Vagina (tissue), 2 donors: ENCODE data around the gene MRGPRE. TPM values are rescaled to one million over a fixed set of nuclear protein-coding genes. Genes with fewer than 3 reads are reported as not detected.

Experiments
- DNase-seq, 2 donors: peaks; one replicate each; pipeline ENCODE4 v3.0.0-alpha.2; 2017; ENCODE audit errors: extremely low spot score in 2 of 2
- H3K27ac ChIP-seq: fragments of 200-600 bp; sonication (generic); one replicate; pipeline ENCODE4 v1.5.1; 2019
- H3K27me3 ChIP-seq: fragments of 200-600 bp; sonication (generic); one replicate; pipeline ENCODE4 v1.5.1; 2019
- H3K36me3 ChIP-seq, 2 donors: fragments of 200-600 bp; sonication (generic); one replicate each; pipeline ENCODE4 v1.5.1; 2017 to 2019
- H3K4me1 ChIP-seq: fragments of 200-600 bp; sonication (generic); one replicate; pipeline ENCODE4 v1.5.1; 2019
- H3K4me3 ChIP-seq, 2 donors: fragments of 200-600 bp; sonication (generic); 1 replicate in 1 of 2; 2 replicates in 1 of 2; pipeline ENCODE4 v1.5.1; 2016 to 2019
- H3K9me3 ChIP-seq: fragments of 200-600 bp; sonication (generic); one replicate; pipeline ENCODE4 v1.5.1; 2019
- POLR2A ChIP-seq, 2 donors: fragments of 450-650 bp; IDR thresholded peaks; one replicate each; pipeline ENCODE4 v1.6.1; 2017; ENCODE audit warnings: antibody characterized with exemption in 2 of 2, mild to moderate bottlenecking in 2 of 2, moderate library complexity in 2 of 2
- POLR2AphosphoS5 ChIP-seq, 2 donors: sonication (generic); formaldehyde crosslinking; IDR thresholded peaks; one replicate each; pipeline ENCODE4 v1.9.0; 2017; ENCODE audit warnings: antibody characterized with exemption in 2 of 2, mild to moderate bottlenecking in 2 of 2, low read depth in 1 of 2; ENCODE audit not compliant: insufficient read depth in 1 of 2
- intact Hi-C: fragments of 100-400 bp; cut with DNase I; formaldehyde crosslinking; loops from one replicate; pipeline ENCODE4 v1.15.1; 2023
- total RNA-seq: library from RNA; depleted of rRNA; stranded (reverse); fragments of >200 nt; gene quantifications from one replicate; pipeline ENCODE4 v1.2.3, GENCODE V29; 2016
- TF ChIP-seq, protein P1 (sequence below), 3 experiments: fragments of 450-650 bp in 2 of 3; fragments of 200-600 bp in 1 of 3; sonication (generic) in 1 of 3; IDR thresholded peaks; one replicate each; pipeline ENCODE4 v1.5.1; 2017 to 2019; ENCODE audit warnings: antibody characterized with exemption in 3 of 3, mild to moderate bottlenecking in 2 of 3, moderate library complexity in 2 of 3

MRGPRE gene
- total RNA-seq, 1 donor from 2014 or later = not detected

DNA sequence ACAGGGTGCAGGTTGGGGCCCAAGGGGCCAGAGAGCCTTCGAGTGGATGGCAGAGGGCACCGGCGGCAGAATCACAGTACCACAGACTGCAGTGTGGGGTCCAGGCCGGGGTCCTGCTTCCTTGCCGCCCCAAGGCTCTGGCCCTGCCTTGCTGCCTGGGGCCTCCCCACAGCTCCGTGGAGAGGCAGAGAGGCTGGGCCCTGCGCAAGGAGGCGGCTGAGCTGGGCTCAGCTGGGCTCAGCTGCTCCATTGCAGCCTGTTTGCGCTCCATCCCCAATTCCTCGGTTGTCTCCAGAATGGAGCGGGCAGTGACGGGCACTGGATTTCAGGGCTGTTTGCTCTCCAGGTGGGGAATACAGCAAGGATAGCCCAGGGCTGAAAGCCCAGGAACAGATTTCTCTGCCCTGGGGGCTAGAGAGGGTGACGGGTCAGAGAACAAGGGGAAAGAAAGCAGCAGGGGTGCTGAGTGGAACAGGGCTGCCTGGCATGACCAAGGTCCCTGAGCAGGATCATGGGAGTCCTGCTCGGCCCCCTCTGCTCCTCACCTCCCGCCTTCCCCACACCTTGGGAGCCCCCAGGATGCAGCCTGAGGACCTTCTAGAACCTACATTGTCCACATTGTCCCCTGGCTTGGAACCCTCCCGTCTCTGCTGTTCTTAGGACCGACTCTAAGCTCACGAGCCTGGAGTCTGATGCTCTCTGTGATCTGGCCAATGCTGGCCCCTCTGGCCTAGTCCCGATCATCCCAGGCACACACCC is 32.5 kb downstream of the MRGPRE start:
- H3K27me3 ChIP-seq = no peaks in the 10 kb centered on the region
- H3K27ac ChIP-seq = no peak overlapping the region
- H3K9me3 ChIP-seq = no peaks in the 10 kb centered on the region
- no peak overlapping the region for H3K4me3 ChIP-seq
- no peak for DNase-seq
- peaks cover 12% of the 10 kb centered on the region for H3K4me1 ChIP-seq
- TF ChIP-seq, protein P1, sequence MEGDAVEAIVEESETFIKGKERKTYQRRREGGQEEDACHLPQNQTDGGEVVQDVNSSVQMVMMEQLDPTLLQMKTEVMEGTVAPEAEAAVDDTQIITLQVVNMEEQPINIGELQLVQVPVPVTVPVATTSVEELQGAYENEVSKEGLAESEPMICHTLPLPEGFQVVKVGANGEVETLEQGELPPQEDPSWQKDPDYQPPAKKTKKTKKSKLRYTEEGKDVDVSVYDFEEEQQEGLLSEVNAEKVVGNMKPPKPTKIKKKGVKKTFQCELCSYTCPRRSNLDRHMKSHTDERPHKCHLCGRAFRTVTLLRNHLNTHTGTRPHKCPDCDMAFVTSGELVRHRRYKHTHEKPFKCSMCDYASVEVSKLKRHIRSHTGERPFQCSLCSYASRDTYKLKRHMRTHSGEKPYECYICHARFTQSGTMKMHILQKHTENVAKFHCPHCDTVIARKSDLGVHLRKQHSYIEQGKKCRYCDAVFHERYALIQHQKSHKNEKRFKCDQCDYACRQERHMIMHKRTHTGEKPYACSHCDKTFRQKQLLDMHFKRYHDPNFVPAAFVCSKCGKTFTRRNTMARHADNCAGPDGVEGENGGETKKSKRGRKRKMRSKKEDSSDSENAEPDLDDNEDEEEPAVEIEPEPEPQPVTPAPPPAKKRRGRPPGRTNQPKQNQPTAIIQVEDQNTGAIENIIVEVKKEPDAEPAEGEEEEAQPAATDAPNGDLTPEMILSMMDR (IDR thresholded peaks at IDR 0.05) = no peak
- TF ChIP-seq POLR2A (IDR thresholded peaks at IDR 0.05) (no peak), POLR2AphosphoS5 (IDR thresholded peaks at IDR 0.05; ENCODE audit: insufficient read depth in 1 of 2, low read depth in 1 of 2) (no peak)
- intact Hi-C loops = no loop called here
- no peaks in the 10 kb centered on the region for H3K36me3 ChIP-seq

DNA sequence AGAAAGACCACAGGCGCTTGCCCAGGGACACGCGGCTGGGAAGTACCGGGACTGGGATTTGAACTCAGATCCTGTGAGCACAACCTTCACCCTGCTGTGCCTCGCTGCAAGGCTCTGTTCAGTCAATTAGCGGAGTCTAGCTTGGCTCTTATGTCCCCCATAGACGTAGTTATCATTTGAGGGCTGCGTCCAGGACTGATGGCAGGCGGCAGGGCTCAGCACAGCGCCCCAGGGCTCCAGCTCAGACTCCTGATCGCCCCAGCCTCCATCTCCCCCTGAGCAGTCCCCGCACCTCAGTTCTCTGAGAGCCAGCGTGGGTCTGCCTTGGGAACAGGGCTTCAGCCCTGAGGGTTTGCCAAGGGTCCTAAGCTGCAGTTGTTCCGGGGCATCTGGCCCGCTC is 33.4 kb downstream of the MRGPRE start:
- Histone ChIP-seq H3K27me3 (no peaks in the 10 kb centered on the region), H3K9me3 (no peaks in the 10 kb centered on the region), H3K4me3 (no peak overlapping the region), H3K4me1 (peaks cover 11% of the 10 kb centered on the region), H3K36me3 (no peaks in the 10 kb centered on the region), H3K27ac (no peak overlapping the region)
- TF ChIP-seq, protein P1 (IDR thresholded peaks at IDR 0.05) = no peak
- TF ChIP-seq POLR2AphosphoS5 (IDR thresholded peaks at IDR 0.05; ENCODE audit: insufficient read depth in 1 of 2, low read depth in 1 of 2) = no peak
- TF ChIP-seq POLR2A (IDR thresholded peaks at IDR 0.05) = no peak
- intact Hi-C loops = no loop called here
- DNase-seq = no peak

DNA sequence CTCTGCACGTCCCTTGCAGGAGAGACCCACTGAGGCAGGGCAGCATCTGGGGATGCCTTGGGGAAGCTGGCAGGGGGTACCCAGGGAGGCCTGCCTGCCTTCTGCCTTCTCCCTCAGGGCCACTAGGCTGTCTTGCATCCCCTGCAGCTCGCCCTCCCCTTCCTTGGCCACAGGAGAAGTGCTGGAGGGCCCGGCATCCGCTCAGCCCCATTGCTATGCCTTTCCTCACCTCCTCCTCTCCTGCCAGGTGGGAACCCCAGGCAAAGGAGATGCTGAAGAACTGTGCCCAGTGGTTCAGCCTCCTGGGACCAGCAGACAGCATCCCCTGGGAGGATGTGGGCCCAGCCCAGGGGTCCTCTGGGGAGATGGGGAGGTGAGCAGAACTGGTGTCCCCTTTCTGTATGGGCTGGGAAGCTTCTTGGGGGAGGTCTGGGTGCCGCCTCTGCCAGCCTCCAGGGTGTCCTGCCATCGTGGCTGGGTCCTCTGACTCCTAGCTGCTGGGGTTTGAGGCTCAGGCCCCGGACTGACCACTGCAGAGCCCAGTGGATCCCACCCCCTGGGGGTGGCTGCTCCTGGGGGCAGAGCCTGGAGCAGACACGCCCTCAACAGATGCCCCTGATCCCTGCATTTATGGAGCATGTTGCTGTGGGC is 34.2 kb downstream of the MRGPRE start:
- no peaks in the 10 kb centered on the region for H3K36me3 ChIP-seq
- H3K27ac ChIP-seq = no peak overlapping the region
- TF ChIP-seq, protein P1 (IDR thresholded peaks at IDR 0.05) = no peak
- TF ChIP-seq POLR2AphosphoS5 (IDR thresholded peaks at IDR 0.05; ENCODE audit: insufficient read depth in 1 of 2, low read depth in 1 of 2) (no peak), POLR2A (IDR thresholded peaks at IDR 0.05) (no peak)
- peaks cover 3% of the 10 kb centered on the region for H3K4me1 ChIP-seq
- DNase-seq = no peak
- no peaks in the 10 kb centered on the region for H3K9me3 ChIP-seq
- H3K4me3 ChIP-seq = no peak overlapping the region
- no peaks in the 10 kb centered on the region for H3K27me3 ChIP-seq
- intact Hi-C loops = no loop called here

GRCh38 chr11:3197044-3197695 is 35.0 kb downstream of the MRGPRE start:
- Histone ChIP-seq H3K27ac (no peak overlapping the region), H3K27me3 (no peaks in the 10 kb centered on the region), H3K4me1 (no peaks in the 10 kb centered on the region), H3K4me3 (no peak overlapping the region), H3K9me3 (no peaks in the 10 kb centered on the region), H3K36me3 (no peaks in the 10 kb centered on the region)
- intact Hi-C loops = no loop called here
- TF ChIP-seq, protein P1 (IDR thresholded peaks at IDR 0.05) = no peak
- TF ChIP-seq POLR2AphosphoS5 (IDR thresholded peaks at IDR 0.05; ENCODE audit: insufficient read depth in 1 of 2, low read depth in 1 of 2) = no peak
- no peak for TF ChIP-seq POLR2A (IDR thresholded peaks at IDR 0.05)
- DNase-seq = no peak
